PFSK-1 (cell line): Measurements from ENCODE around the gene C2orf78.

Experiments
- POLR2AphosphoS5 ChIP-seq: IDR thresholded peaks from 2 replicates; pipeline ENCODE4 v1.6.1; 2012; ENCODE audit warnings: low read depth, mild to moderate bottlenecking, control low read depth, low read length, moderate library complexity
- TAF1 ChIP-seq: IDR thresholded peaks from 2 replicates; pipeline ENCODE4 v1.6.1; 2012; ENCODE audit warnings: low read length, control low read depth, borderline replicate concordance; ENCODE audit not compliant: insufficient read depth

- TF ChIP-seq POLR2AphosphoS5 (no peak), TAF1 (no peak)
Measured at GRCh38 chr2:73852020-73852419, 68.0 kb downstream of the C2orf78 start.
